HepG2 (cell line): ENCODE data around the gene HLF. TPM values are rescaled to one million over a fixed set of nuclear protein-coding genes. Genes with fewer than 3 reads are reported as not detected.

Experiments
- ATAC-seq: fragments of 200-7000 bp; cut with Tn5 transposase; 3 replicates; pipeline ENCODE4 v1.9.1; 2020; ENCODE audit warnings: mild to moderate bottlenecking, moderate library complexity
- BruUV-seq: library from RNA; stranded (reverse); fragments of 400-500 nt; replicated peaks from 2 replicates; lab custom pipeline; 2021; lab: Mats Ljungman, UMichigan
- CTCF ChIA-PET: fragments of 300-600 bp; formaldehyde crosslinking; extraction: SDS; loops from one replicate; lab custom pipeline; 2021; ENCODE audit warnings: low total read pairs, inconsistent platforms, low intra/inter-chr PET ratio; lab: Yijun Ruan, JAX
- POLR2A ChIA-PET: fragments of 350-600 bp; sonication (Branson Sonifier 250); formaldehyde crosslinking; loops from one replicate; lab custom pipeline; 2020; ENCODE audit warnings: antibody characterized with exemption, inconsistent platforms; lab: Yijun Ruan, JAX
- DNase-seq: peaks from one replicate; pipeline ENCODE4 v3.0.0-alpha.2; 2015; ENCODE audit warnings: low spot score
- FAIRE-seq: peaks from 3 replicates; lab custom pipeline; 2011; peaks lifted over from hg19 to GRCh38; lab: Jason Lieb, UNC
- H2AFZ ChIP-seq: one replicate; pipeline ENCODE4 v1.6.1; 2011; ENCODE audit warnings: low read length, inconsistent platforms
- H3K27ac ChIP-seq: fragments of 300-600 bp; 3 replicates; pipeline ENCODE4 v1.8.0; 2011; ENCODE audit warnings: mixed run types, mild to moderate bottlenecking, mixed read lengths, low read length, inconsistent platforms; ENCODE audit not compliant: insufficient read depth; ENCODE audit errors: extremely low read length
- H3K27me3 ChIP-seq, 2 experiments: fragments of 200-600 bp in 1 of 2; 2 replicates in 1 of 2; 3 replicates in 1 of 2; pipeline versions ENCODE4 v1.6.0 to v1.8.0; 2011; ENCODE audit warnings: low read length in 2 of 2, mild to moderate bottlenecking in 2 of 2, moderate library complexity in 2 of 2, inconsistent platforms in 1 of 2; ENCODE audit not compliant: insufficient read depth in 2 of 2, control insufficient read depth in 1 of 2
- H3K36me3 ChIP-seq, 2 experiments: fragments of 200-600 bp in 1 of 2; replicated peaks in 1 of 2; 2 replicates in 1 of 2; 3 replicates in 1 of 2; pipeline versions ENCODE4 v1.5.1 to v1.8.0; 2011; ENCODE audit warnings: low read length in 2 of 2, inconsistent platforms in 1 of 2; ENCODE audit not compliant: insufficient read depth in 2 of 2, control insufficient read depth in 1 of 2
- H3K4me1 ChIP-seq: 2 replicates; pipeline ENCODE4 v1.5.1; 2012; ENCODE audit warnings: low read length, inconsistent platforms; ENCODE audit not compliant: insufficient read depth
- H3K4me2 ChIP-seq: 2 replicates; pipeline ENCODE4 v1.6.0; 2011; ENCODE audit warnings: low read depth, low read length, inconsistent platforms
- H3K4me3 ChIP-seq, 3 experiments: fragments of 200-600 bp in 1 of 3; sonication (generic), shearing (Covaris generic) in 1 of 3; replicated peaks in 1 of 3; 2 replicates each; pipeline ENCODE4 v1.5.1; 2011 to 2016; ENCODE audit warnings: low read length in 3 of 3, inconsistent platforms in 2 of 3, low read depth in 2 of 3, mild to moderate bottlenecking in 2 of 3, control low read depth in 1 of 3, mixed read lengths in 1 of 3; ENCODE audit not compliant: insufficient read depth in 1 of 3
- H3K79me2 ChIP-seq: one replicate; pipeline ENCODE4 v1.6.1; 2011; ENCODE audit warnings: low read length, inconsistent platforms; ENCODE audit not compliant: insufficient read depth
- H3K9ac ChIP-seq: 2 replicates; pipeline ENCODE4 v1.6.0; 2011; ENCODE audit warnings: mild to moderate bottlenecking, low read depth, low read length, inconsistent platforms; ENCODE audit not compliant: insufficient read depth
- H3K9me3 ChIP-seq: 2 replicates; pipeline ENCODE4 v1.5.1; 2012; ENCODE audit warnings: mild to moderate bottlenecking, low read length
- H4K20me1 ChIP-seq: 2 replicates; pipeline ENCODE4 v1.6.0; 2011; ENCODE audit warnings: inconsistent platforms, mild to moderate bottlenecking, low read length, moderate library complexity; ENCODE audit not compliant: insufficient read depth
- BORCS8-MEF2B ChIP-seq: sonication (generic); formaldehyde crosslinking; IDR thresholded peaks from 2 replicates; pipeline ENCODE4 v1.8.0; 2022; ENCODE audit warnings: mild to moderate bottlenecking, missing genetic modification reagents
- IRF2 ChIP-seq: IDR thresholded peaks from 2 replicates; pipeline ENCODE4 v1.6.1; 2018; ENCODE audit warnings: missing genetic modification reagents, missing compliant biosample characterization
- PPARG ChIP-seq: conservative IDR thresholded peaks from 2 replicates; pipeline ENCODE4 v1.6.1; 2016; ENCODE audit warnings: missing biosample characterization, missing genetic modification reagents
- RELA ChIP-seq: sonication (generic); formaldehyde crosslinking; IDR thresholded peaks from 2 replicates; pipeline ENCODE4 v1.4.0; 2020; ENCODE audit warnings: missing genetic modification reagents
- RFX1 ChIP-seq: fragments of 450-650 bp; IDR thresholded peaks from 2 replicates; pipeline ENCODE4 v1.6.1; 2017
- SAP130 ChIP-seq: IDR thresholded peaks from 2 replicates; pipeline ENCODE4 v1.6.1; 2016; ENCODE audit warnings: low read depth
- SNRNP70 ChIP-seq: fragments of 200-400 bp; formaldehyde crosslinking; IDR thresholded peaks from 2 replicates; pipeline ENCODE4 v1.6.1; 2017; ENCODE audit warnings: mild to moderate bottlenecking, low read depth, low read length, moderate library complexity
- STAT5B ChIP-seq: sonication (generic); formaldehyde crosslinking; IDR thresholded peaks from 2 replicates; pipeline ENCODE4 v1.4.0; 2020; ENCODE audit warnings: missing genetic modification reagents
- TIGD3 ChIP-seq: sonication (generic); formaldehyde crosslinking; IDR thresholded peaks from 2 replicates; pipeline ENCODE4 v1.5.1; 2020; ENCODE audit warnings: mild to moderate bottlenecking, missing genetic modification reagents, borderline replicate concordance
- TOPORS ChIP-seq: sonication (generic); formaldehyde crosslinking; IDR thresholded peaks from 2 replicates; pipeline ENCODE4 v1.8.0; 2023; ENCODE audit warnings: mild to moderate bottlenecking, missing genetic modification reagents
- ZBTB38 ChIP-seq: sonication (generic); formaldehyde crosslinking; IDR thresholded peaks from 2 replicates; pipeline ENCODE4 v1.5.1; 2020; ENCODE audit warnings: mild to moderate bottlenecking, missing genetic modification reagents
- ZFP41 ChIP-seq: sonication (generic); formaldehyde crosslinking; IDR thresholded peaks from 2 replicates; pipeline ENCODE4 v1.4.0; 2020; ENCODE audit warnings: mild to moderate bottlenecking, missing genetic modification reagents, borderline replicate concordance
- ZNF160 ChIP-seq: sonication (generic); formaldehyde crosslinking; IDR thresholded peaks from 2 replicates; pipeline ENCODE4 v1.8.0; 2022; ENCODE audit warnings: mild to moderate bottlenecking, inconsistent platforms, missing genetic modification reagents
- ZNF343 ChIP-seq: sonication (generic); formaldehyde crosslinking; IDR thresholded peaks from 2 replicates; pipeline ENCODE4 v1.4.0; 2020; ENCODE audit warnings: mild to moderate bottlenecking, missing genetic modification reagents
- ZNF543 ChIP-seq: sonication (generic); formaldehyde crosslinking; IDR thresholded peaks from 2 replicates; pipeline ENCODE4 v1.4.0; 2020; ENCODE audit warnings: mild to moderate bottlenecking, missing genetic modification reagents
- ZNF557 ChIP-seq: sonication (generic); formaldehyde crosslinking; IDR thresholded peaks from 2 replicates; pipeline ENCODE4 v1.4.0; 2020; ENCODE audit warnings: missing genetic modification reagents
- ZNF720 ChIP-seq: sonication (generic); formaldehyde crosslinking; IDR thresholded peaks from 2 replicates; pipeline ENCODE4 v1.4.0; 2020; ENCODE audit warnings: missing genetic modification reagents
- ZNF883 ChIP-seq: sonication (generic); formaldehyde crosslinking; IDR thresholded peaks from 2 replicates; pipeline ENCODE4 v1.5.1; 2020; ENCODE audit warnings: mild to moderate bottlenecking, missing genetic modification reagents; ENCODE audit errors: not compliant biosample characterization
- WGBS: methylation state at CpG from one replicate; pipeline ENCODE4 v1.1.6; 2017; ENCODE audit warnings: low lambda C conversion rate; 5-methylcytosine and 5-hydroxymethylcytosine counted together
- in situ Hi-C: cut with HindIII; loops from 2 replicates; pipeline ENCODE4 v1.10.0; 2017; ENCODE audit warnings: low pct_unique_long_range_greater_than_20kb; ENCODE audit not compliant: extremely low pct_ligation_motif_present
- intact Hi-C: fragments of 100-400 bp; cut with micrococcal nuclease; formaldehyde crosslinking; loops from one replicate; pipeline ENCODE4 v1.10.0; 2022; ENCODE audit not compliant: unreplicated experiment
- polyA plus RNA-seq, 8 experiments: library from polyadenylated mRNA; depleted of rRNA in 3 of 8; stranded (reverse) in 7 of 8; unstranded in 1 of 8; fragments of >200 nt; fragmentation: Illumina TruSeq in 4 of 8; extraction: Trizol in 4 of 8; gene quantifications; 2 replicates each; pipeline versions ENCODE4 v1.2.1 to v1.2.3, GENCODE V29; 2011 to 2016; ENCODE audit warnings: low read depth in 4 of 8, missing spikeins in 1 of 8, mixed read lengths in 1 of 8; ENCODE audit not compliant: insufficient read depth in 1 of 8
- total RNA-seq, 5 experiments: library from RNA; depleted of rRNA; stranded (reverse); fragments of >200 nt; fragmentation: Illumina TruSeq; extraction: Trizol; gene quantifications; 2 replicates each; pipeline ENCODE4 v1.2.3, GENCODE V29; 2016; ENCODE audit warnings: low read depth in 1 of 5

Gene HLF
- total and polyA plus RNA-seq, 2 of the 13 experiments (the other 11 are each of a cell fraction or from before 2014, with no cell fraction given): 202 to 346 TPM

GRCh38 chr17:55354941-55355340 is 90.2 kb downstream of the HLF start:
- no peak for DNase-seq
- no peak for ATAC-seq
- CTCF ChIA-PET: no interaction called here
- H3K9ac ChIP-seq: no peak overlapping the region
- in situ Hi-C loops (loop anchor here (5.0 to 10.0 kb wide), 3 partner anchors 157 to 363 kb away; partner anchors contain the start of gene SMIM36), intact Hi-C loops (loop anchor here (5.0 to 10.0 kb wide), 2 partner anchors 198 to 450 kb away; partner anchors contain the start of gene TOM1L1)
- 97% methylated on average over 2 of the region's 2 CpGs for WGBS
- H3K36me3 ChIP-seq: no peaks in the 10 kb centered on the region
- no peaks in the 10 kb centered on the region for H3K9me3 ChIP-seq
- no peak overlapping the region for H3K4me3 ChIP-seq
- H3K4me2 ChIP-seq: no peak overlapping the region
- no peak for FAIRE-seq
- H3K27me3 ChIP-seq: no peaks in the 10 kb centered on the region
- no peak overlapping the region for H3K27ac ChIP-seq
- TF ChIP-seq STAT5B (CRISPR knock-in tag) (no peak), ZBTB38 (CRISPR knock-in tag) (no peak), ZFP41 (CRISPR knock-in tag) (no peak), BORCS8-MEF2B (CRISPR knock-in tag) (no peak), ZNF883 (no peak), IRF2 (no peak), RELA (CRISPR knock-in tag) (no peak), RFX1 (no peak), ZNF557 (CRISPR knock-in tag) (no peak), PPARG (CRISPR knock-in tag) (no peak), SAP130 (CRISPR knock-in tag) (no peak), TOPORS (CRISPR knock-in tag) (no peak), ZNF720 (CRISPR knock-in tag) (no peak), ZNF543 (CRISPR knock-in tag) (no peak), SNRNP70 (no peak), TIGD3 (CRISPR knock-in tag) (no peak), ZNF160 (no peak), ZNF343 (CRISPR knock-in tag) (no peak)
- no peaks in the 10 kb centered on the region for H3K79me2 ChIP-seq
- H2AFZ ChIP-seq: no peak overlapping the region
- peaks cover 29% of the 10 kb centered on the region for H3K4me1 ChIP-seq
- no peaks in the 10 kb centered on the region for H4K20me1 ChIP-seq
- BruUV-seq: no TSS peak
- POLR2A ChIA-PET: interaction anchor here (0.8 to 1.3 kb wide), 3 partner anchors 40 to 124 kb away, joined by 3 read pairs; no protein-coding TSS in a partner anchor
